ENCODE measurements around the gene SMTNL2.
"Not testable (repeated sequence)": the region's sequence is repeated elsewhere in the genome, so short reads cannot be mapped to it uniquely, and the experiment has no call there.

The SMTNL2 gene

DNA sequence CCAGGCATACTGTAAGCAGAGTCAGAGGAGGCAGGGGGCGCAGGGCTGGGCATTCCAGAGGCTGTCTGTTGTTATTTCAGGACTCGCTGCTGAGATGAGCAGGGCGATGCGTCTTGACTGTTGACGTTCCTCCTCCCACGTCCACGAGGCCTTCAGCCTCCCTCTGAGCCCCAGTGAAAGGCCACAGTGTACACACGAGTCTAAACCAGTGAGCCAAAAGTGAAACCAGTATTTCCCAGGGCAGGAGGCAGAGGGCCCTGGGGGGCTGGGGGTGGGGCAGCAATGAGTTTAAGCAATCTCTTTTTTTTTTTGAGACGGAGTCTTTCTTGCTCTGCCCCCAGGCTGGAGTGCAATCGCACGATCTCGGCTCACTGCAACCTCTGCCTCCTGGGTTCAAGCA, 21.5 kb downstream of the SMTNL2 start:
- no peak for DNase-seq

DNA sequence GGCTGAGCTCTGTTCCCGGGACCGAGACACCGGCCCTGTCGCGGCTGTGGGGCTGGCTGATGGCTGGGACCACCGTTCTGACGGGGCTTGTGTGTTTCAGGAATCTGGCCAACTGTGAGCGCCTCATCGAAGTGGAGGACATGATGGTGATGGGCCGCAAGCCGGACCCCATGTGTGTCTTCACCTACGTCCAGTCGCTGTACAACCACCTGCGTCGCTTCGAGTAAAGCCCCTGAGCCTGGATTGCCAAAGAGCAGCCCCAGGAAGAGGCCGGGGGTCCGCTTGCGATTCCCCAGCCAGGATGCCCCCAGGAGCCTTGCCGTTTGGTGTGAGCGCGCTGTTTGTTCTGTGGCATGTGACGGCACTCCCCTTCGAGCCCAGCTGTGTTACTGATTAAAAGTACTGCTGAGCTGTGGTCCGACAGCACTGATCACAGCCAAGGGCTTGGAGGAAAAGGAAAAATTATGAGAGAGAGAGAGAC, 23.0 kb downstream of the SMTNL2 start:
- DNase-seq = no peak

DNA sequence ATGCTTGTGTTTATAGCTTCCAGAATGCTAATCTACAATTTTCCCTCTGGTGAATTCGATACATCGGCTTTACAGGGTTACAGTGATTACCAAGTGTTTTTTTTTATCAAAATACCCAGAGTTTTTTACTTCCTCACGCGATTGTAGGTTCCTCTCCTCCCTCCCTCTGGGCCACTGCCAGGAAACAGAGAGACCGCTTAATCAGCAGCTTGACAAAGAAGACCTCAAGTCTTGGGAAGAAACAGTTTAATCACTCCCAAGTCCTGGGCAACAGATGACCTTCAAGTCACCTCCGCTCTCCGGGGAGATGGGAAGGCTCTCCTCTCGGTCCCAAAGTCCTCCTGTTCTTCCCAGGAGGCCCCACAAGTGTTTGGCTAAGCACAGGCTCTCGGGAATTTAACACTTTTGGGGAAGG, 23.5 kb downstream of the SMTNL2 start:
- no peak for DNase-seq

DNA sequence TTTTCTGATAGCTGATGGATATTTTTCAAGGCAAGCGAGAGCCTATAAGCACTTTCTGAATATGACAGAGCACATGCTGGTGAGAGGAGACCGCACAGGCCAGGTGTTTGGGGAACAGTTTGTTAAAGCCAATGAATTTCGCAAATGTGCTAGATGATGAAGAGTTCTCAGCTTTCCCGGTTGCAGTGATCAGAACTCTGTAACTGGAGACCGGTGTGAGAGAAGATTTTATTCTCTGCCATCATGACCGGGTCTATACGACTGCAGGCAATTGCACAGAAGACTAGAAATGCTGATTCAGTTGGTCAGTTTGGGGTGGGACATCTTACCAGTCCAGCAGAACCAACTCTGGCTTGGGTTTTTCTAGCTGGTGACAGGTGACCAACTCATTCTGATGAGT, 25.4 kb downstream of the SMTNL2 start:
- DNase-seq = no peak

DNA sequence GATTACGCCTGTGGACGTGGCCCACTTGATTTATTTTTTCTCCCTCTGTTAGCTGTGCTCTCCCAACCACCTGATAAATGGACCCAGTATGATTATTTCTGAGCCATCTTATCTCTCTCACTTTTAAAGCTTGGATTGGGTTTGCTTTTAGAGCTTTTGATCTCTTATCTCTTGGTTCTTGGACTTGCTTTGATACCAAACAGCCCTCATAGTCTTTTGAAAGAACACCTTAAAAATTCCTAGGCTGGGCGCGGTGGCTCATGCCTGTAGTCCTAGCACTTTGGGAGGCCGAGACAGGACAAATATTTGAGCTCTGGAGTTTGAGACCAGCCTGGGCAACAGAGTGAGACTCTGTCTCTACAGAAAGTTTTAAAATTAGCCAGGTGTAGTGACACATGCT, 25.8 kb downstream of the SMTNL2 start:
- DNase-seq = no peak

DNA sequence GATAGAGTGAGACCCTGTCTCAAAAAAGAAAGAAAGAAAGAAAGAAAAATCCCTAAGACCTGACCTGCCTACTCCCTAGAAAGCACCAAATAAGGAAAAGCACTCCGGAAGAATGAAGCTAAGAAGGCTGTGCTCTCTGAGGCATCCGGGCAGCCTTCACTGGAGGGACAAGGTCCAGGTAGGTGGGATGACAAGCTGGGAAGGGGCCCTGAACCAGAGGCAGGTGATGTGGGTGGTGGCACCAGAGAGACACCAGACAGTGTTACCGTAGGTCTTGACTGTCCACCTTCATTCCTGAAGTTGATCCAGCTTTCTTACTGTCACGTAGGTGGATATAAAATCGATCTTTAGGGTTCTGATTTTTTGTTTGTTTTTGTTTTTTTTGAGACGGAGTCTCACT, 26.3 kb downstream of the SMTNL2 start:
- DNase-seq = no peak

DNA sequence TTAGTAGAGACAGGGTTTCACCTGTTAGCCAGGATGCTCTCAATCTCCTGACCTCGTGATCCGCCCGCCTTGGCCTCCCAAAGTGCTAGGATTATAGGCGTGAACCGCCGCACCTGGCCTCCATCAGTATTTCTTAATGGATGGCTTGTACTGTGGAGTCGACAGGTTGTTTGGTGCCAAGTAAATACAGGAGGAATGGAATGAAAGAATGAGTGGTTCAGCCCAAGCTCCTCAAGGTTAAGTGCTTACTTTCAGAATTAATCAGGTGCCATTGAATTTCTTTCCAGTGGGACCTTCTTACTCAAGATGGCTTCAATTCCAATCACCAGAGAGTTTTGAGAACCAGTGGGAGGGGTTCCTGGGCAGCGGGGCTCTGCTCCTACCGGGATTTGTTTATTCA, 32.1 kb downstream of the SMTNL2 start:
- no peak for DNase-seq

DNA sequence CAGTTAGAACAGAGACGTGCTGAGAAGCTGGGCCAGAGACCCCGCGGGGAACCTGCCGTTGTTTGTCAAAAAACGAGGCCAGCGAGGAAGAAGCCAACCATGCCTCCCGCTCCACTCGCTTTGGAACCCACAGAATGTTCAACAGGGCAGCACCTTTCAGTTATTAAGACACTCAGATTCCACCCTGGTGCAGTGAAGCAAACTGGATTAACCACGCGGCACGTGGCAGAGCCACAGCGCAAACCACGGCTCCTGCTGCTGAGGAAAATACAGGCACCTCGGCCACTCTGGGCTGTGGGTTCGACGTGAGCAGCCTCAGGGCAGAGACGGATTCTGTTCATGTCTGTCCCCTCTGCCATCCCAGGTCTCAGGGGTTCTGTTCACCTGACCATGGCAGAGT, 32.8 kb downstream of the SMTNL2 start:
- DNase-seq = no peak

DNA sequence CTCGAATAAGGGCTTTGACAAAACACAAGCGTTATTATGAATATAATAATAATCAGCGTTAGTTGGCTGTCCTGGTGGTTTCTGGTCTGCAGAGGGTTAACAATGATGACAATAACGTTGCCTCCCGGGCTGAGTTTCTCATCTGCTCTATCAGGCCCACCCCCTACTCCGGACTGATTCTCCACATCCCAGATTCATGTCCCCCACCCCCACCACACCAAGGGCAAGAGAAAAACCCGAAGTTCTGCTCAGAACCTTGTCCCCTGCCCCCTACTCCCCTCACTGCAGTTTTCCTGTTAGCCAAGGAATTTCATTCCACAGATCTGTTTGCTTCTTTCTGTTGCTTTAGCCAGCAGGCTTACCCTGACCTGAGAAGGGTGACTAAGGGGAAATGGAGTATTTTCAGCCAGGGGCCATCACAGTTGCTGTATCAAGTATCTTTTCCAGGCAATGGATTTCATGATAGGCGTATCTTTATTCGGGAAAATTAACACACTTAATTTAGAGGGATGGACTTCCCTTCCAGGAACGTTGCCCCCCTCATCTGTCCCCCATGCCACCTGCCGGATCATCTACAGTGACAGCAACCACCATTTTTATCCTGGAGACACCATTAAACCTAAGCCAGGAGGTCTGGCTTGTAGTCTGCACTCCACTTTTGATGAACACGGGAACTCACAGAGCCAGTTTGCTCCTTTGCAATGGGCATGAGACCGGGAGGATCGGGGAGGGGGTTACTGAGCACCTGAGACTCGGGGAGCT, 33.4 kb downstream of the SMTNL2 start:
- DNase-seq = no peak

DNA sequence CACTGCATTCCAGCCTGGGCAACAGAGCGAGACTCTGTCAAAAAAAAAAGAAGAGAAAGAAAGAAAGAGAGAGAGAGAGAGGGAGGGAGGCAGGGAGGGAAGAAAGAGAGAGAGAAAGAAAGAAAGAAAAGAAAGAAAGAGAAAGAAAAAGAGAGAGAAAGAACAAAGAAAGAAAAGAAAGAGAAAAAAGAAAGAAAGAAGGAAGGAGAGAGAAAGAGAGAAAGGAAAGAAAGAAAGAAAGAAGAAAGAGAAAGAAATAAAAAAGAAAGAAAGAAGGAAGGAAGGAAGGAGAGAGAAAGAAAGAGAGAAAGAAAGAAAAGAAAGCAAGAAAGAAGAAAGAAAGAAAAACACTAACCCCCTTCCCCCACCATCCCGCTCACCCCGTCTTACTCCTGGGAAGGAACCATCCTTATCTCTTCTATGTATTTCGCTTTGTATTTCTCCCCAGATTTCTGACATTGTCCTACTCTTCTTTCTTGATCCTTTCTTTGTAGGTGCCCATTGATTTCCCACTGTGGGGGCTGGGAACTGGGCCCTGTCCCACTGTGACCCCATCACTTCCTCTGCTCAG, 36.3 kb downstream of the SMTNL2 start:
- DNase-seq = no peak

DNA sequence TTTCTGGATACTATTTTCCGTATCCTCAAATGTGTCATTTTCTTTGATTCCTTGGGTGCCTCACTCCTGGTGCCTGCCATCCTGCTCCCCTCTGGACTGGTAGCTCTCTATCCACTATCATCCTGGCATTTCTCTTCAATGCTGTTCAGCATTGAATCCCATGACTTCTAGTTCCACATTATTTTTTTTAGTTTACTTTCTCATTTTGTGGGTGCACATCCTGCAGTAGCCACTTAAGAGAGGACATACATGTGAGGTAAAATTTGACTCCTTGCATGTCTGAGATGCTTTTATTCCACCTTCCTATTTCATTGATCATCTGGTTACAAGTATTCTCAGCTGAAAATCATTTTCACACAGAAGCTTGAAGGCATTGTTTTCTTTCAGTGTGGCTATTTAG, 38.0 kb downstream of the SMTNL2 start:
- DNase-seq = no peak

DNA sequence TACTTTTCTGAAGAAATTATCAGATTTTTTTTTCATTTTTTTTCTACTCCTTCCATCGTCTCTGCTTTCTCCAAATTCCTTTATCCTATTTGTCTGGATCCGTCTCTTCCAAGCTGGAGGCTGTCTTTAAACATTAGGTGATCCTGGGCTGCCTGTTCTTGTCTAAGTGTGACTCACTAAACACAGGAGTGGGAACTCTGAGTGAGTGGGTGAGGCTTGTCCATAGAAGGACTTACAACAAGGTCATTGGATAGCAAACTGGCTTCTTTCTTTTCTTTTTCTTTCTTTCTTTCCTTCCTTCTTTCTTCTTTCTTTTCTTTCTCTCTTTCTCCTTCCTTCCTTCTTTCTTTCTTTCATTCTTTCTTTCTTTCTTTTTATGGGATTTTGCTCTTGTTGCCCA, 38.9 kb downstream of the SMTNL2 start:
- no peak for DNase-seq

DNA sequence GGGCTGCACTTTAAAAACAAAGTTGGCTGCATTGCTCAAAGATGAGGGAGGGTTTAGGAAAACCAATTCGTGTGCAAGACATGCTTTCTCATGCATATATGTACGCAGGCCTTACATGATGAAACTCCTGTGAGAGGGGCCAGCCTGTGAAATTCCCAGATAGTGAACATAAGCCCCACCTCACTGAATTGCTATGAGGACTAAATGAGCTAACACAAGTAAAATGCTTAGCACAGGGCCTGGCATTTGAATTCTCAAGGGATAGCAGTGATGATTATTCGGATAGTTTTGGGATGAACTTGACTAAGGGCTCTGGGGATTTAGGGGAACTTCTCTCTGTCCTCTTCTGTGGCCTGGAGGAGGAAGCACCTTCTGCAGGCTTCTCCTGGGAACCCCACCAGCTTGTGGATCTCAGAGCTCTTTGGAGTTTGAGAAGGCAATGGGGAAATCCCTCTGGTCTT, 40.2 kb downstream of the SMTNL2 start:
- not testable (repeated sequence) for DNase-seq

DNA sequence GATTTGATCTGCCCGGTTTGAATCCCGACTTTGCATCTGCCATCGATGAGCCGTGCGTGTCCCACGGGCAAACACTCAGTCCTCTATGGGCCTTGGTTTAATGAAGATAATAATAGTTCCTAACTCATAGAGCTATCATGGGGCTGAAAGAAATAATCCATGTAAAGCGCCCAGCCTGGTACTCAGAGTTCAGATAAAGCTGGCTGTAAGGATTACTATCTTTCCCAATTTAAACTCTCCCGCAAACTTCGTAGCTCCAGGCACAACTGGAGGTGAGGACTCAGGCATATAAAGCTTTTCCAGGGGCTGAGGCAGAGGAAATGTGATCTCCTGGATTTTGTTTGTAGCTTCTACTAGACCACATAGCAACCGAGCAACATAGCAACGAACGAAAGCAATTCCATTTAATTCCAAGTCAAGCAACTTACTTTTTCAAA, 40.9 kb downstream of the SMTNL2 start:
- no peak for DNase-seq

DNA sequence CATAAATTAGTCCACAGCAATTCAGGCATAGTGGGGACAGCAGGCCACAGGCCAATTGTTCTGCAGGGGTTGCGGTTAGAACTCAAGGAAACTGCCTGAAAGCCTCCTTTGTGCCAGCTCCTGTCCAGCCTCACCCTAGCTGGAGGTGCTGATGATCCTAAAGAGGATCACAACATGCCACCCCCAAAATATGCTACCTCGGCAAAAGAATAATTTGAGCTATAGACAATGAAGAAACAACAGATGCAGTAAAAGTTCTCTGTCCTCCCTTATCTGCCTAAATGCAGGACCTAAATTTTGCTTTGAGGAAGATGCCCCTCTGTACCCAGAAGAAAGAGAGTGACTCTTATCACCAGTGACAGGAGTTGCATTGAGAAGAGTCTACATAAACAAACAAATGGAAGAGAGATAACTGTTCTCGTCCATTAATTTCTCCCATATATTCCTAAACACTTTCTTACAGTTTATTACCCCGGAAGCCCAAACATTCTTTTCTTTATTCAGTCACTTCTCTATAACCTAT, 42.5 kb downstream of the SMTNL2 start:
- DNase-seq = no peak

DNA sequence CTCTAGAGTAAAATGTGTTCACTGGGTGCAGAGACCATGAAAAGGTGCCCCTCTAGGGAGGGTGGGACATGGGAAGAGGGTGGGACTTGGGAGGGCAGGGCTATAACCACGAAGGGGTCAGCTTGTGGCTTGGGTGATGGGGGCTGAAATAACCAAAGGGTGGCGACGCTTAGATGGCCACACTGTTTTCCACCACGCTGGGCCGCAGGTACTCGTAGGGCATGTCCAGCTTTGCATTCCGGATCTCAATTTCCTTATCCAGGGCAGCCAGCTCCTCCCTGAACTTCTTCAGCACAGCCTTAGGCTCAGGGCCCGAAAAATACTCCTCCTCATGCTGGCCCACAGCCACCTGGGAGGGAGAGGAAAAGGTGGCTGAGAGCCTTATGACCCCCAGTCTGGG, 47.1 kb downstream of the SMTNL2 start:
- DNase-seq = no peak

DNA sequence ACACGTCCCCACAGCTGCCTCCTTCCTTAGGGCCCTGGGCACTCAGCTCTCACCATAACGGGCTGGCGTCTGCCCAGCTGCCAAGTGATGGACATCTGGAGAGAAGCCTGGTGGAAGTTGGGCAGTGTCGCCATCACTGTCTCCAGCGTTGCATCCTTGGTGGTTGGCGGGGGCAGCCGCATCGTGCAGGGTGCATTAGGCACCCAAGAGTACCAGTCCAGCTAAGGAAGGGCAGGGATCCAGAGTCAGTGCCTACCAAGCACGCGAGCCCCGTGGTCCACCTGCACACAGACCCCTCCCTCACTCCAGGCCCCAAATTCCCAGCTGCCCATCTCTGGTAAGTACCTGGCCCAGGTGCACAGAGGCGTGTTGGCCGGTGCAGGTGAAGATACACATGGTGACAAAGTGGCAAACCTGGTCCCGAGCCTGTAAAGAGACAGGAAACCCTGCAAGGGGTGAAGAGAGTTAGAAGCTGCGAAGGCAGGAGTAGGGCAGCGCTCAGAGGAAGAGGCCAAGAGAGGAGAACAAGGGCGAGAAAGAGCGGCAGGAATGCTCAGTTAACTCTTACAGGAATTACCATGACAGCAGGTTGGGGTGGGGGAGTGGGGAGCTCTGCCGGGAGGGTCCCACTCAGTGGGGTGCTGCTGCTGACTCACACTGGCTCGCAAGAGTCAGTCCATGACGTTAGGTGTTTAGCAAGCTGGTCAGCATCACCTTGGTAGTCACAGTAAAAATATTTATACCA, 47.7 kb downstream of the SMTNL2 start:
- DNase-seq = no peak

DNA sequence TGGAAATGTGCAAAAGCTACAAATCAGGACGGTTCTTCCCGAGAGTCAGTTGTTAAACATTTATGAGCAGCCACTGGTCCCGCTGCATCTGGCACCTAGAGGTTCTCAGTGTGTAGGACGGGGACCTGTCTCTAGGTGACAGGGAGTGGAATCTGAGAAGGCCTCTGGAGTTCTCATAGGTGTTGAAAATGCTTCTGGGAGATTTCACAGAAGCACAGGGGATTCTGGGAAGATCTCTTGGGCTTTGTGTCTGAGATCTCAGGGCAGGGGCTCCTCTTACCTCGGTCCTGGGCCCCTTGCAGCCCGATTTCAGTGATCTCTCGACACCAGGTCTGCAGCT, 48.2 kb downstream of the SMTNL2 start:
- no peak for DNase-seq

DNA sequence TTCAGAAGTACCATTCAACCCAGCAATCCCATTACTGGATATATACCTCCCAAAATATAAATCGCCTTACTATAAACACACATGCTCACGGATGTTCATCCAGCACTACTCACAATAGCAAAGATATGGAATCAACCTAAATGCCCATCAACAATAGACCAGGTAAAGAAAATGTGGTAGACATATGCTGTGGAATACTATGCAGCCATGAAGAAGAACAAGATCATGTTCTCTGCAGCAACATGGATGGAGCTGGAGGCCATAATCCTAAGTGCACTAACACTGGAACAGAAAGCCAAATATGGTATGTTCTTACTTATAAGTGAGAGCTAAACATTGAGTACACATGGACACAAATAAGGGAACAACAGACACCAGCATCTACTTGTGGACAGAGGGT, 49.3 kb downstream of the SMTNL2 start:
- DNase-seq = no peak

DNA sequence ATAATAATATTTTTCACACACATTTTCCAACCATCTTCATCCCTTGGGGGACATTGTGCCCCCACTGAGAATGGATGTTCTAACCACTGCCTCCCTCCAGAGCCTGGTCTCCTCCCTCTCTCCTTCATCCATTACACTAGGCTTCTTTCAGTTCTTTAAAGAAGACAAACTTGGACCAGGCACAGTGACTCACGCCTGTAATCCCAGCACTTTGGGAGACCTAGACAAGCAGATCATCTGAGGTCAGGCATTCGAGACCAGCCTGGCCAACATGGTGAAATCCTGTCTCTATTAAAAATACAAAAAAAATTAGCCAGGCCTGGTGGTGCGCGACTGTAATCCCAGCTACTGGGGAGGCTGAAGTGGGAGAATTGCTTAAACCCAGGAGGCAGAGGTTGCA, 50.6 kb downstream of the SMTNL2 start:
- DNase-seq = no peak

DNA sequence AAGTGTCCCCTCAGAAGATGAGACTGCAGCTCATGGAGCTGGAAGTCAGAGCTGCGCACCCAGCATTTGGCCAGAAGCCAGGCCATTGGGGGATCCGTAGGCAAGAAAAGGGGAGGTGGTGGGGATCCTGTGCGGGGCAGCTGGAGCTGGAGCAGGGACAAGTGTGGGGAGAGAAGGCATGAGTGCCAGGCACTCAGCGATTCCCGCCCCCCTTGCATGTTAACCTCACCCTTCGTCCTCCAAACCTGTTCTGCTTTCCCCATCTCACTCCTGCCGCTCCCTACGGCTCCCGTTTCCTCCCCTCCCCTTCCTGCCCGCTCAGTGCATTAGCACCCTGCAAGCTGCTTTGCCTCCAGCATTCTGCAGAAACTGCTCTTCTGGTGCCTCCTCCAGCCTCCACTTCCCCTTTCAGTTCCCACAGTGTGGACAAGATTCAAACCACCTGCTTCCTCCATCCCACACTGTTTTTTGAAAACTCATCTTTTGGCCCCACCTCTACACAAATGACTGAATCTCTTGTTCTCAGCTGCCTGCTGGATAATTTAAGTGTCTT, 51.6 kb downstream of the SMTNL2 start:
- peak in 1 of 2 experiments; percentile 9 for DNase-seq

DNA sequence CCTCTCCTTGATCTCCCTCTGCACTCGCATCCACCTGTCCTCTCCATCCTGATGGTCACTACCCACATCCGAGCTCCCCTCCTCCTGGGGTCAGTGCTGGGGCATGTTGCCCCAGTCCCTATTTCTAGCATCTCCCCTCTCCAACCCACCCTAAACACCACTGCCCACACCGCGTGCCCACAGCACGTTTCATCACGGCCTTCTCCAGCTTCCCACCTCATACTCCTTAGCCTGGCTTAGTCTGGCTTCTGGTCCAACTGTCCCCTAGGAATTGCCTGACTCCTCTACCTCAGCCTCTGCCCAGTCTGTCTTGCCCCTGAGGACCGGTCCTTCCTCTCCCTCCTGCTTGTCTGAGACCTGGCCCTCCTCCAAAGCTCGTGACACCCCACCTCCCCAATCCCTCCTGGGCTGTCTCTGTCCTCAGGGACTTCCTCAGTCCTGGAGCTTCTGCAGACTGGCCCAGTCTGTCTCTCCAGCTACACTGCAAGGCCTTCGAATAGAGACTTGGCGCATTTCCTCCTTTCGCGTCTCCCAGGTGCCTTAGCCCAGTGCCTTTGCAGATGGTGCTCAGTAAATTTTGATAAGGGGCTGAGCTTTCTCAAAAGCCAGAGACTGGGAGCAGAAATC, 52.3 kb downstream of the SMTNL2 start:
- DNase-seq = no peak

DNA sequence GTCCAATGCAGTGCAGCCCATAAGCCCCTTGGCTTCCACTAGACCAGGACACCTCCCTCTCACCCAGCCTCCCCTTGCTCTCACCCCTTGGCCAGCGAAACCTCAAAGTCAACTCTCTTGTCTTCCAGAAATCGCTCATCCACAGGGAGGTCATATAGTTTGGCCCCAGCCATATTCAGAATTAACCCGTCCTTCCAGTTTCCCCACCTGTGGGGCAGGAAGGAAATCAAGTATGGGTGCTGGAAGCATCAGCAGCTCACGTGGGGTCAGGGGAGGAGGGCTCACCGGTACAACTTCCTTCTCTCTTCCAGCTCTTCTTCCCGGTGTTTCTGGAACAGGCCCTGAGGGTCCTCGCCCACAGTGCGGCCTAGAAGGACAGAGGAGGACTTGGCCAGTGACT, 54.4 kb downstream of the SMTNL2 start:
- not testable (repeated sequence) for DNase-seq

Data from NCI-H2081 (cell line).